DOHH2 (cell line): ENCODE data around the gene ADCY3.

Experiments used
- H3F3A ChIP-seq: fragments of 200-600 bp; sonication (generic), shearing (Covaris generic); 2 replicates; pipeline ENCODE4 v1.6.0; 2016; ENCODE audit warnings: antibody characterized with exemption, mild to moderate bottlenecking; ENCODE audit not compliant: control insufficient read depth, insufficient read depth
- H3K27ac ChIP-seq: fragments of 200-600 bp; sonication (generic); 2 replicates; pipeline ENCODE4 v1.5.1; 2014; ENCODE audit warnings: low read depth, mild to moderate bottlenecking, low read length, moderate library complexity
- H3K27me3 ChIP-seq: fragments of 200-600 bp; sonication (generic); 2 replicates; pipeline ENCODE4 v1.6.1; 2014; ENCODE audit warnings: mild to moderate bottlenecking, low read length, mixed read lengths; ENCODE audit not compliant: control insufficient read depth
- H3K36me3 ChIP-seq: fragments of 200-600 bp; sonication (generic); 2 replicates; pipeline ENCODE4 v1.6.1; 2014; ENCODE audit warnings: mild to moderate bottlenecking, low read length, moderate library complexity, mixed read lengths; ENCODE audit not compliant: control insufficient read depth
- H3K4me1 ChIP-seq: fragments of 200-600 bp; sonication (generic); 2 replicates; pipeline ENCODE4 v1.6.1; 2014; ENCODE audit warnings: mild to moderate bottlenecking, low read length, mixed read lengths; ENCODE audit not compliant: control insufficient read depth
- H3K4me2 ChIP-seq: fragments of 200-600 bp; sonication (generic); 2 replicates; pipeline ENCODE4 v1.6.0; 2014; ENCODE audit warnings: mild to moderate bottlenecking, low read length, moderate library complexity
- H3K4me3 ChIP-seq: fragments of 200-600 bp; sonication (generic); 2 replicates; pipeline ENCODE4 v1.5.1; 2014; ENCODE audit warnings: mild to moderate bottlenecking, low read length, mixed read lengths
- H3K79me2 ChIP-seq: fragments of 200-600 bp; sonication (generic); 2 replicates; pipeline ENCODE4 v1.6.1; 2014; ENCODE audit warnings: mild to moderate bottlenecking, low read length, mixed read lengths; ENCODE audit not compliant: control insufficient read depth
- H3K9me2 ChIP-seq: fragments of 200-600 bp; sonication (generic); replicated peaks from 2 replicates; pipeline ENCODE4 v1.6.1; 2014; ENCODE audit warnings: mild to moderate bottlenecking, low read length, mixed read lengths; ENCODE audit not compliant: control insufficient read depth
- H3K9me3 ChIP-seq: fragments of 200-600 bp; sonication (generic); 2 replicates; pipeline ENCODE4 v1.6.1; 2014; ENCODE audit warnings: antibody characterized with exemption, low read length, mixed read lengths; ENCODE audit not compliant: control insufficient read depth, insufficient read depth
- H4K20me1 ChIP-seq: fragments of 200-600 bp; sonication (generic); 2 replicates; pipeline ENCODE4 v1.6.0; 2014; ENCODE audit warnings: low read depth, mild to moderate bottlenecking, antibody characterized with exemption, low read length, moderate library complexity; ENCODE audit not compliant: control insufficient read depth, insufficient read depth
- CTCF ChIP-seq: fragments of 200-600 bp; sonication (generic); IDR thresholded peaks from one replicate; pipeline ENCODE4 v1.5.1; 2014; ENCODE audit warnings: antibody characterized with exemption, mild to moderate bottlenecking, low read depth, low read length; ENCODE audit not compliant: poor library complexity, severe bottlenecking
- EZH2phosphoT487 ChIP-seq: fragments of 200-600 bp; sonication (generic); IDR thresholded peaks from 2 replicates; pipeline ENCODE4 v1.6.1; 2017; ENCODE audit warnings: borderline replicate concordance, mild to moderate bottlenecking, antibody characterized with exemption, low read length, moderate library complexity, mixed read lengths

ADCY3 gene

GRCh38 chr2:24826773-24827145, 93.3 kb downstream of the ADCY3 start:
- TF ChIP-seq EZH2phosphoT487 (no peak), CTCF (no peak)
- H3K27ac ChIP-seq: no peak overlapping the region
- H3K9me2 ChIP-seq: no peaks in the 10 kb centered on the region
- H3F3A ChIP-seq: peaks cover 2% of the 10 kb centered on the region; the same call in 1 of the 2 replicates
- H3K36me3 ChIP-seq: peaks cover 70% of the 10 kb centered on the region
- no peak overlapping the region for H3K4me3 ChIP-seq
- no peaks in the 10 kb centered on the region for H4K20me1 ChIP-seq
- no peak overlapping the region for H3K4me2 ChIP-seq
- no peaks in the 10 kb centered on the region for H3K4me1 ChIP-seq
- no peaks in the 10 kb centered on the region for H3K27me3 ChIP-seq
- no peaks in the 10 kb centered on the region for H3K79me2 ChIP-seq
- H3K9me3 ChIP-seq: no peaks in the 10 kb centered on the region

- Histone ChIP-seq H3F3A (peaks cover 2% of the 10 kb centered on the region; the same call in 1 of the 2 replicates), H3K27me3 (no peaks in the 10 kb centered on the region), H3K4me3 (no peak overlapping the region), H3K4me2 (no peak overlapping the region), H3K27ac (no peak overlapping the region), H3K4me1 (no peaks in the 10 kb centered on the region), H3K9me3 (no peaks in the 10 kb centered on the region), H3K36me3 (peaks cover 72% of the 10 kb centered on the region), H3K9me2 (no peaks in the 10 kb centered on the region), H4K20me1 (no peaks in the 10 kb centered on the region), H3K79me2 (no peaks in the 10 kb centered on the region)
- TF ChIP-seq EZH2phosphoT487 (no peak), CTCF (no peak)
These were observed 93.9 kb downstream of the ADCY3 start for GRCh38 chr2:24825883-24826772.

GRCh38 chr2:24824966-24825882, 94.8 kb downstream of the ADCY3 start:
- H3K27me3 ChIP-seq: no peaks in the 10 kb centered on the region
- H3K4me3 ChIP-seq: no peak overlapping the region
- H3F3A ChIP-seq: peaks cover 2% of the 10 kb centered on the region; the same call in 1 of the 2 replicates
- no peaks in the 10 kb centered on the region for H4K20me1 ChIP-seq
- no peaks in the 10 kb centered on the region for H3K4me1 ChIP-seq
- no peak overlapping the region for H3K4me2 ChIP-seq
- no peaks in the 10 kb centered on the region for H3K79me2 ChIP-seq
- H3K36me3 ChIP-seq: peaks cover 72% of the 10 kb centered on the region
- TF ChIP-seq CTCF: peak; percentile 77
- TF ChIP-seq EZH2phosphoT487: no peak
- H3K9me2 ChIP-seq: no peaks in the 10 kb centered on the region
- H3K27ac ChIP-seq: no peak overlapping the region
- H3K9me3 ChIP-seq: no peaks in the 10 kb centered on the region
